ELF-1 (cell line): ENCODE results near the gene ACSS1.

Experiments used
- DNase-seq: peaks from one replicate; pipeline ENCODE4 v3.0.0-alpha.2; 2016; ENCODE audit warnings: low read depth, low spot score

Gene ACSS1

DNA sequence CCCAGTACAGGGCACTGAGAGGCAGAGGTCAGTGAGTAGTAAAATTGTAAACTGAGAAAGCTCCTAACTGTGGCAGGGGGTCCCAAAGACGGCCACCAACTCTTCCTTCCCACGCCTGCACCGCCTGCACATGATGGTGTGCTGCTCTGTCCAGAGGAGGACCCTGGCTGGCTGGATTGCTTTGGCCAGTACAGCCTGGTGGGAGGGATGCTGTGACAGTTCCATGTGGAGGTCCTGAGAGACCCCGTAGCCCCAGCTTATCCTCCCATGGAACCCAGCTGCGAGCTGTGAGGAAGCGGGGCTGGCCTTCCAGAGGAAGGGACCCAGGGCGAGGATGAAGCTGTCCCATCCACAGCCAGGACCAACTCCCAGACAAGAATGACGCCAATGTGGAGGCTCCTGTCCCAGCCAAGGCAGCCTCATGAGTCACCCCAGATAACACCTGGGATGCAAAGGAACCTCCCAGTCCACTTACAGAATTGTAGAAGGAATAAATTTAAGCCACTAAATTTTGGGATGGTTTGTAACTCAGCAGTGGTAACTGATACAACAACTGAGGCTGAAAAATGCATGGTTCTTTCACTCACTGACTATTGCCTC, 2.0 kb upstream of the ACSS1 start:
- no peak for DNase-seq

DNA sequence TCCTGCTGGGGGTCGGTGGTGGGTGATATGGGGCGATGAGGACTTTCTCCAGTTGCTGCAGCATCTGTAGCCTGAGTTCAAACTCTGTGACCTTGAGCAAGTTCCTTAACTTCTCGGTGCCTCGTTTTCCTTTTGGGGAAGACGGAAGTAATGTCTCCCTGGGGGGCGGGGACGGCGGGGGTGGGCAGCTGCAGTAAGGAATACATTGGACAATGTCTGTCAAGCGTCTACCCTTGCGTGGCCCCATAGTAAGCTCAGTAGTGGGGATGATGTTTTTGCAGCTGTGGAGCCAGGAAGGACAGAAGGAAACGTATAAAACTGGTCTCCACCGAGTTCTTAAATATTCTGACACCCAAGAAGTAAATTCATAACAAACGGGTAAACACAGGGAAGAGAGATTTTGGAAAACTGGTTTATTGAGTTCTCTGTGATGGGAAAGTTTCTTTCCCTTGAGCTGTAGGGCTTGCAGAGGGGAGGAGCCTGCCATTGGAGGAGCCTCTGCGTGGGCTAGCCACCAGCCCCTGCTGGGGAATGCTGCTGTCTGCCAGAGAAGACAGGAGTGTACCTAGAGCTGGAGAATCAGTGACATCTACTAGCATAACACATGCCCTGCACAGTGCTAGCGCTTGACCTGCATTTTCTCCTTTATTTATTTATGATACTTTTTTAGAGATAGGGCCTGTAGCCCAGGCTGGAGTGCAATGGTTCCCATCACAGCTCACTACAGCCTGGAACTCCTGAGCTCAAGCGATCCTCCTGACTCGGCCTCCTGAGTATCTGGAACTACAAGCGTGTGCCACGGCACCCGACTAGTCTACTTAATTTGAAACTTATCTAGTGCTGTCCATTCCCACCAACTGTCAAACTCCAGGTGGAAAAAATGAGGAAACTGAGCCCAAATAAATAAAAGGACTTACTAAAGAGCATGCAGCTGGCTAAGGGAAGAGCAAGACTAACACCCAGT, 1.2 kb upstream of the ACSS1 start:
- no peak for DNase-seq

GRCh38 chr20:25057234-25058050, 497 bp downstream of the ACSS1 start:
- peak; percentile 45 for DNase-seq

GRCh38 chr20:25056690-25057233, 1.2 kb downstream of the ACSS1 start:
- no peak for DNase-seq

GRCh38 chr20:25055711-25056495, 2.0 kb downstream of the ACSS1 start:
- DNase-seq, result no peak

GRCh38 chr20:25054995-25055629, 2.8 kb downstream of the ACSS1 start:
- no peak for DNase-seq

- no peak for DNase-seq
Measured at GRCh38 chr20:25054096-25054820, 3.7 kb downstream of the ACSS1 start.

GRCh38 chr20:25053255-25054031, 4.5 kb downstream of the ACSS1 start:
- no peak for DNase-seq

- peak; percentile 58 for DNase-seq
Measured at GRCh38 chr20:25052255-25053194, 5.4 kb downstream of the ACSS1 start.

DNA sequence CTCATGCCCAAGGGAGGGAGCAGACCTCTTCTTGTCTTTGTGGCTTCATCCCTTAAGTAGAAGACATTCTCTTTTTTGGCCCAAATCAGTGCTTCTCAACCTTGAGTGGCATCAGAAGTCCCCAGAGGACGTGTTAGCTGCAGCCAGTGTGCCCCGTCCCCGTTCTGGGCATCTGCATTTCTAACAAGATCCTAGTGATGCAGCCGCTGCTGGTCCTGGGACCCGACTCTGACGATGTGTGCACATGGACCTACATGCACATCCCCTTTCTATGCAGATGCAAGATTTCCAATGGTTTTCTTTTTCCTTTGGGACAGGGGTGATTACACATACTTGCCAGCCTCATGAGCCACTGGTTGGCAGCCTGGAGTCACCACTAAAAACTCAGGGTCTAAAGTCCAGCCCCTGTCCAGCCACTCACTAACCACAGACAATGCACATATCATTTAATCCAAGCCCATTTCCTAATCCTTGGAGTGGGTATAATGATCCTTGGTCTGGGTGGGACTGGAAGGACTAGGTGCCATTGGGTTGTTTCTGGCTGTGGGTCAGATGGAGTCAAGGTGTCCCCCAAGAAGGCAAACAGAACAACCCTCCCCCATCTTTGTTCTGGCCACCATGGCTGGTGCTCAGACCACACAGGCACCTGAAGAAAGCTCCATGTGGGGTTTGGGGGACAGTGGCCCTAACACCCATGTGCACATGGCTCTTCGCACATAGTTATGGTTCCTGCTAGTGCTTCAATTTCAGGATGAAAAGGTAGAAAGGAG, 6.4 kb downstream of the ACSS1 start:
- no peak for DNase-seq

- DNase-seq, result no peak
Measured at GRCh38 chr20:25050501-25051350, 7.2 kb downstream of the ACSS1 start.

- DNase-seq, result no peak
Measured at GRCh38 chr20:25050082-25050481, 7.9 kb downstream of the ACSS1 start.

GRCh38 chr20:25049261-25050060, 8.5 kb downstream of the ACSS1 start:
- no peak for DNase-seq

- DNase-seq, result no peak
Measured at GRCh38 chr20:25048519-25048952, 9.4 kb downstream of the ACSS1 start.

DNA sequence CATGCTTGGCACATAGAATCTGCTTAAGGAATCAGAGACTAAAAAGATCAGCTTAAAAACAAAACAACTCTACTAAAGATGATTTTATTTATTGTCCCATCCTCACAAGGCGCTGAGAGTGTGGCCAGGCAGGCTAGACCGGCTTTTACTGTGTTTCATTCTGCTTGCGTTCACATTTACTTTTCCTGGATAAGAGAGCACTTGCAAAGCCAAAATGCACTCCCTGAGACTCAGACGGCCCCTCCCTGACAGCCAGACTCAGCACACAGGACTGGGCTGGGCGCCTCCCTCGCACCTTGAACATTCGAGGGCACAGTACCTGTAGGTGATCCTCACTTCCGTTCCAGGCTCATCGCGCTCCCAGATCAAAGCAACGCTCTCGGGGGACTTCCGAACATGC, 10.2 kb downstream of the ACSS1 start:
- no peak for DNase-seq
